ENCODE data around the gene MANEA. TPM values are rescaled to one million over a fixed set of nuclear protein-coding genes. Genes with fewer than 3 reads are reported as not detected.

The MANEA gene
- total RNA-seq, 1 donor from 2014 or later = 13.5 TPM

DNA sequence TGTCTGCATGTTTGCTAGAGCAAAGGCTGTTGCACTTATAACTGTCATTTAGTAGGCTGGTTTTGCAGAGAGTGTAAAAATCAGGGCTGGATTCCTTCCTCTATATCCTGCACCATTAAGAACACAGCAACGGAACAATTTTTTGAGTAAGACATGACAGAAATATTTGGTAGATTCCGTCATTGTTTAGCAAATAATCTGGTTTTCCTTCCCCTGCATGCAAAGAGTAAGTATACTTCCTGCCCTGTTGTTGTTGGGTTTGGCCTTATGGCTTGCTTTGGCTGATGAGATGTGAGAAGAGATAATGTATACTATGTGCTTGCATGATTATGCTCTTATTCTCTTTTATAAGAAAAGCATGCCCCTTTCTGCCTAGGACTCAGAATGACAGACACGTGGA is 23.8 kb downstream of the MANEA start:
- H3K36me3 ChIP-seq = peaks cover 5% of the 10 kb centered on the region
- H3K9me3 ChIP-seq = no peaks in the 10 kb centered on the region
- no peaks in the 10 kb centered on the region for H3K27me3 ChIP-seq (ENCODE audit: low read depth)
- ATAC-seq (no peak), DNase-seq (no peak)
- TF ChIP-seq, protein P1, sequence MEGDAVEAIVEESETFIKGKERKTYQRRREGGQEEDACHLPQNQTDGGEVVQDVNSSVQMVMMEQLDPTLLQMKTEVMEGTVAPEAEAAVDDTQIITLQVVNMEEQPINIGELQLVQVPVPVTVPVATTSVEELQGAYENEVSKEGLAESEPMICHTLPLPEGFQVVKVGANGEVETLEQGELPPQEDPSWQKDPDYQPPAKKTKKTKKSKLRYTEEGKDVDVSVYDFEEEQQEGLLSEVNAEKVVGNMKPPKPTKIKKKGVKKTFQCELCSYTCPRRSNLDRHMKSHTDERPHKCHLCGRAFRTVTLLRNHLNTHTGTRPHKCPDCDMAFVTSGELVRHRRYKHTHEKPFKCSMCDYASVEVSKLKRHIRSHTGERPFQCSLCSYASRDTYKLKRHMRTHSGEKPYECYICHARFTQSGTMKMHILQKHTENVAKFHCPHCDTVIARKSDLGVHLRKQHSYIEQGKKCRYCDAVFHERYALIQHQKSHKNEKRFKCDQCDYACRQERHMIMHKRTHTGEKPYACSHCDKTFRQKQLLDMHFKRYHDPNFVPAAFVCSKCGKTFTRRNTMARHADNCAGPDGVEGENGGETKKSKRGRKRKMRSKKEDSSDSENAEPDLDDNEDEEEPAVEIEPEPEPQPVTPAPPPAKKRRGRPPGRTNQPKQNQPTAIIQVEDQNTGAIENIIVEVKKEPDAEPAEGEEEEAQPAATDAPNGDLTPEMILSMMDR (IDR thresholded peaks at IDR 0.05) = no peak
- H3K4me3 ChIP-seq = no peak overlapping the region
- no peaks in the 10 kb centered on the region for H3K4me1 ChIP-seq
- H3K27ac ChIP-seq = no peak overlapping the region
- intact Hi-C loops (cut with DNase I) = no loop called here

DNA sequence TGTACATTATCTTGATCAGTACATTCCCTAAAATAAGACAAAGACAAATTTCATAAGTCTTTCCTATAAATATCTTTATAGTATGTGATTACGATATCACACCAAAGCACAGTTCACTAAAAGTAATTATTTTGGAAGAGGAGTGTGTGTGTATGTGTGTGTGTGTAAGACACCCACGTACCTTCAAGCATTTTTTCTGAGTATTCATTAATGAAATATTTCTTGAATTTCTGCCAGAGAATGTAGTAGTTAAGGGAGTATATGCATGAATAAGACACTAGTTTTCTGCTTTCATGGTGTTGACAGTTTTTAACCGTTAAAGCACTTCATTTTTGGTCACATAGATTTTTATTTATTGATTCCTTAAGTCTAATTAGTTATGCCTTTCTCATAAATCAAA is 36.8 kb downstream of the MANEA start:
- Histone ChIP-seq H3K36me3 (no peaks in the 10 kb centered on the region), H3K4me1 (no peaks in the 10 kb centered on the region), H3K4me3 (no peak overlapping the region), H3K27me3 (ENCODE audit: low read depth) (no peaks in the 10 kb centered on the region), H3K27ac (no peak overlapping the region), H3K9me3 (no peaks in the 10 kb centered on the region)
- TF ChIP-seq, protein P1 (IDR thresholded peaks at IDR 0.05) = no peak
- ATAC-seq (no peak), DNase-seq (no peak)
- intact Hi-C loops (cut with DNase I) = no loop called here

DNA sequence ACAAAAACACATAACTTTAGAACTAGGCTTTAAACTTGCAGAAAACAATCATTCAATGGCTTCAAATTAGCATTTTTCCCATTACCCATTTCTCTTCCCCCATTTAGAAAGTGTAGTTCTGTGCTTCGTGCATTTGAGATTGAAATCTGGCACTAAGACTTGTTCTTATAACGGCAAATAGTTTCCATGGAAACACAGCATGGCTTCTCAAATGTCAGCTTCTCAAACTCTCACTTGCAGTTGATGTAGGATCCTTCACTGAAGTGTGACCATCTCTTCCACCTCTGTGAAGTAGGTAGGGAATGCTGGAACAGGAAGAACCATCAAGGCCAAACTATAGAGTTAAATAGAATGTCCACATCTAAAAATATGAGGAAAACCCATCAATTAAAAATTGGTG is 52.2 kb downstream of the MANEA start:
- no peaks in the 10 kb centered on the region for H3K4me1 ChIP-seq
- H3K36me3 ChIP-seq = no peaks in the 10 kb centered on the region
- no peak overlapping the region for H3K27ac ChIP-seq
- ATAC-seq (no peak), DNase-seq (no peak)
- no peaks in the 10 kb centered on the region for H3K27me3 ChIP-seq (ENCODE audit: low read depth)
- H3K9me3 ChIP-seq = no peaks in the 10 kb centered on the region
- TF ChIP-seq, protein P1 (IDR thresholded peaks at IDR 0.05) = no peak
- H3K4me3 ChIP-seq = no peak overlapping the region
- intact Hi-C loops (cut with DNase I) = no loop called here

DNA sequence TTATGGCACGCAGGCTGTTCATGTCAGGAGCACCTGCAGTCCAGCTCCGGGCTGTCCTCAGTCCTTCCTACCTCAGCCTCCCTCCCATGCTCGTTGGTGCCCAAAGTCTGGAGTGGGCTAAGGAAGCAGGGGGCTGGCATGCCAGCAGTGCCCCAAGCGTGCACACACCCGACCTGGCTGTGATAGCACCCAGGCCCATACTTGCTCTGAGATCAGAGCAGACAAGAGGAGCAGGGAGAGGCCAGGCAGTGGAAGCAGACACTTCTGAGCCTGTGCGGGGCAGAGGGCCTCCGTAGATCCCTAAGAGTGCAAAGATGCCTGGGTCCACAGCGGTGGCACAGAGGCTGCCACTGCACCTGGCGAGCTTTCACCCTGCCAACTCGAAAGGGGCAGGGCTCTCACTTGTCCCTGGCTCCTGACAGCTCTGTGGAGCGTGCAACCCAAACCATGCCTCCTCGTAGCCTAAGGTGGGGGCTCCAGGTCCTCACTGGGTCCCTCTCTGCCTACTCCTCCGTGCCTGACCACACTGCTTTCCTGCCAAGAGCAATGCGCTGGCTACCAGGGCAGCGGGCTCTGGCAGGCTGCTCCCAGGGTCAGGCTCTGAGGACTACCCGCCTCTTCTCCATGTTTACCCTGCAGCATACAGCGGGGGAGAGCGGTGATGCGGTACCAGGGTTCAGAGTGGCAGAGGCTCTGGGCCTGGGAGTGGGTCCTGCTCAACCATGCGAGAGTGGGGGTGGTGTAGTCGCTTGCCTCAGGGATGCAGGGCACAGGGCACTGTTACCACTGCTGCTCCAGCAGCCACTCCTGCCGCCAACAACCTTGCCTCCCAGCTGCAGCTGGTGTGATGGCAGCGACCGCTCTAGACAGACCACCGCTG is 59.5 kb downstream of the MANEA start:
- intact Hi-C loops (cut with DNase I) = no loop called here
- no peak overlapping the region for H3K4me3 ChIP-seq
- H3K36me3 ChIP-seq = no peaks in the 10 kb centered on the region
- no peaks in the 10 kb centered on the region for H3K4me1 ChIP-seq
- peak in 1 of 2 donors; percentile 48 for ATAC-seq
- TF ChIP-seq, protein P1 (IDR thresholded peaks at IDR 0.05) = no peak
- no peak overlapping the region for H3K27ac ChIP-seq
- no peaks in the 10 kb centered on the region for H3K27me3 ChIP-seq (ENCODE audit: low read depth)
- H3K9me3 ChIP-seq = no peaks in the 10 kb centered on the region
- DNase-seq = no peak

- H3K36me3 ChIP-seq = no peaks in the 10 kb centered on the region
- no peaks in the 10 kb centered on the region for H3K9me3 ChIP-seq
- no peaks in the 10 kb centered on the region for H3K27me3 ChIP-seq (ENCODE audit: low read depth)
- no peaks in the 10 kb centered on the region for H3K4me1 ChIP-seq
- DNase-seq (no peak), ATAC-seq (no peak)
- H3K4me3 ChIP-seq = no peak overlapping the region
- no peak overlapping the region for H3K27ac ChIP-seq
- intact Hi-C loops (cut with DNase I) = no loop called here
- TF ChIP-seq, protein P1 (IDR thresholded peaks at IDR 0.05) = no peak
Observed at GRCh38 chr6:95648636-95649035, 71.3 kb downstream of the MANEA start.
